MCF 10A (cell line): ENCODE data around the gene CFAP52. TPM values are rescaled to one million over a fixed set of nuclear protein-coding genes. Genes with fewer than 3 reads are reported as not detected.

Source experiments
- BruUV-seq: library from RNA; stranded (reverse); fragments of 400-500 nt; replicated peaks from 2 replicates; lab custom pipeline; 2021; lab: Mats Ljungman, UMichigan
- CTCF ChIA-PET: fragments of 300-600 bp; sonication (Branson Sonifier 250); formaldehyde crosslinking; extraction: SDS; loops from one replicate; lab custom pipeline; 2021; ENCODE audit warnings: antibody characterized with exemption, inconsistent platforms; lab: Yijun Ruan, JAX
- POLR2A ChIA-PET: fragments of 300-600, 350-650 bp; sonication (Branson Sonifier 250); formaldehyde crosslinking; extraction: SDS; loops from one replicate; lab custom pipeline; 2020; ENCODE audit warnings: antibody characterized with exemption, inconsistent platforms; lab: Yijun Ruan, JAX
- DNase-seq: peaks from one replicate; pipeline ENCODE4 v3.0.0-alpha.2; 2018; ENCODE audit not compliant: unreplicated experiment
- H3K27ac Mint-ChIP-seq: one replicate; pipeline ENCODE4 v1.8.0; 2022; ENCODE audit warnings: mild to moderate bottlenecking, low read depth, mixed read lengths; ENCODE audit not compliant: unreplicated experiment
- H3K27me3 Mint-ChIP-seq: one replicate; pipeline ENCODE4 v1.8.0; 2022; ENCODE audit warnings: mixed read lengths; ENCODE audit not compliant: insufficient read depth, unreplicated experiment
- H3K36me3 Mint-ChIP-seq: one replicate; pipeline ENCODE4 v1.8.0; 2022; ENCODE audit warnings: mild to moderate bottlenecking, moderate library complexity, mixed read lengths; ENCODE audit not compliant: insufficient read depth, unreplicated experiment
- H3K4me1 Mint-ChIP-seq: one replicate; pipeline ENCODE4 v1.8.0; 2022; ENCODE audit warnings: mixed read lengths; ENCODE audit not compliant: insufficient read depth, unreplicated experiment
- H3K4me3 Mint-ChIP-seq: one replicate; pipeline ENCODE4 v1.8.0; 2022; ENCODE audit warnings: mild to moderate bottlenecking, moderate library complexity, mixed read lengths; ENCODE audit not compliant: unreplicated experiment
- H3K9me3 Mint-ChIP-seq: one replicate; pipeline ENCODE4 v1.8.0; 2022; ENCODE audit warnings: mixed read lengths; ENCODE audit not compliant: unreplicated experiment
- CTCF ChIP-seq: fragments of 200-600 bp; IDR thresholded peaks from one replicate; pipeline ENCODE4 v1.8.0; 2022; ENCODE audit warnings: antibody characterized with exemption, mild to moderate bottlenecking; ENCODE audit not compliant: unreplicated experiment
- intact Hi-C: fragments of 100-400 bp; cut with micrococcal nuclease; formaldehyde crosslinking; loops from 2 replicates; pipeline ENCODE4 v1.14.1; 2022
- total RNA-seq: library from RNA; stranded (reverse); gene quantifications from 2 replicates; pipeline ENCODE4 v1.2.3, GENCODE V29; 2022

Gene CFAP52
- total RNA-seq, 1 experiment from 2014 or later: not detected

- Mint-ChIP-seq H3K4me1 (peaks cover 16% of the 10 kb centered on the region), H3K9me3 (no peaks in the 10 kb centered on the region), H3K27me3 (no peaks in the 10 kb centered on the region), H3K27ac (no peak overlapping the region), H3K4me3 (no peak overlapping the region), H3K36me3 (no peaks in the 10 kb centered on the region)
- no TSS peak for BruUV-seq
- ChIA-PET POLR2A (interaction anchor here (0.7 to 1.8 kb wide), 3 partner anchors 17 to 66 kb away, joined by 3 to 4 read pairs (median 4); partner anchors contain the start of gene CFAP52), CTCF (interaction anchor here (0.5 to 0.9 kb wide), 2 partner anchors 66 to 281 kb away, joined by 4 read pairs; no protein-coding TSS in a partner anchor)
- intact Hi-C loops: no loop called here
- no peak for TF ChIP-seq CTCF
- no peak for DNase-seq
These were observed 67.2 kb downstream of the CFAP52 start for GRCh38 chr17:9643611-9644010.

DNA sequence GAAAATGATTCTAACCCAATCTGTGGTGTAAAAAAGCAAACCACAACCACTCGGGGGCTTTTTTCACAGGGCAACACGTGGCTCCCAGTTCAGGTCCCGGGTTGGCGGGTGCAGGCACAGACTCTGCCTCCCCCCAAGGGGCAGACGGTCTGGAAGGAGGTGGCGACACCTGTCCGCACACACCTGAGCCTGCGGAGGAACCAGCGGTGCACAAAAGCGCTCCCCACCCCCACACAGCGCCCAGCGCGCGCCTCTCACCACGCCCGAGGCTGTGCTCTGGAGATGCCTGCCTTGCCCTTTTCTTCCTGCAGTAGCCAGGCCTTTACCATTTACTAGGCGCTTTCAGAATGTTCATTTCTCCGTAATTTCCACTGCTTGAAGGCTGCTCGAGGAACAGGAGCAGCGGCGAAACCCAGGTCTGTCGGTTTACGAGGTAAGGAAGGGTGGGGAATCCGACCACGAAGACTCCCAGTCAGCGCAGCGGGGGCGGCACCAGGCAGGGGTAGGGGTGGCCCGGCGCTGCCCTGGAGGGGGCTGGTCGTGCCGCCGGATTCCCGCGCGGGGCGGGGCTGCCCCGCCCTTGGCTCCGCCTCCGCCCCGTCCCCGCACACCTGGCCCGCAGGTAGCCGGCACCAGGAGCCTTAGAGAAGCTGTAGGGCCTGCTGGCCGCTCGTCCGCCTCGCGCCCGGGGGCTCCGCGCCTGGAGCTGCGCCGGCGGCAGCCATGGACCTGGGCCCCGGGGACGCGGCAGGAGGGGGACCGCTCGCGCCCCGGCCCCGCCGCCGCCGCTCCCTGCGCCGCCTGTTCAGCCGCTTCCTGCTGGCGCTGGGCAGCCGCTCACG lies 68.7 kb downstream of the CFAP52 start, which contains the start of gene USP43:
Gene USP43, plus strand, starts transcription at position 608 of the 842 bp plus-strand sequence. Its CDS starts 116 bp downstream, at position 724.
- Mint-ChIP-seq H3K27me3 (no peaks in the 10 kb centered on the region), H3K4me1 (peaks cover 20% of the 10 kb centered on the region), H3K36me3 (no peaks in the 10 kb centered on the region), H3K27ac (peak within 1 kb of the TSS; percentile 83), H3K4me3 (peak within 1 kb of the TSS; percentile 75), H3K9me3 (no peaks in the 10 kb centered on the region)
- no peak for TF ChIP-seq CTCF
- ChIA-PET POLR2A (interaction anchor here (0.5 to 2.2 kb wide), 10 partner anchors 15 to 238 kb away, joined by 3 to 27 read pairs (median 4); partner anchors contain the start of genes CFAP52 and STX8), CTCF (interaction anchor here (0.5 to 2.1 kb wide), 7 partner anchors 8 to 123 kb away, joined by 3 to 13 read pairs (median 4); partner anchors contain the start of genes CFAP52 and STX8)
- peak; percentile 72 for DNase-seq
- intact Hi-C loops: no loop called here
- BruUV-seq: TSS peak; percentile 61

GRCh38 chr17:9645851-9646545 lies 69.6 kb downstream of the CFAP52 start:
- intact Hi-C loops: loop anchor here (1.0 kb wide), 1 partner anchor 31 kb away; no protein-coding TSS in a partner anchor
- BruUV-seq: no TSS peak
- peaks cover 20% of the 10 kb centered on the region for H3K4me1 Mint-ChIP-seq
- TF ChIP-seq CTCF: no peak
- DNase-seq: peak; percentile 66
- CTCF ChIA-PET: interaction anchor here (0.5 to 2.1 kb wide), 13 partner anchors 7 to 122 kb away, joined by 3 to 13 read pairs (median 4); partner anchors contain the start of genes CFAP52 and STX8
- H3K36me3 Mint-ChIP-seq: no peaks in the 10 kb centered on the region
- no peaks in the 10 kb centered on the region for H3K9me3 Mint-ChIP-seq
- no peaks in the 10 kb centered on the region for H3K27me3 Mint-ChIP-seq
- H3K4me3 Mint-ChIP-seq: peak overlapping the region; percentile 75
- POLR2A ChIA-PET: interaction anchor here (0.5 to 2.2 kb wide), 10 partner anchors 14 to 238 kb away, joined by 3 to 27 read pairs (median 4); partner anchors contain the start of genes CFAP52 and STX8
- peak overlapping the region; percentile 47 for H3K27ac Mint-ChIP-seq
